ENCODE measurements around the gene ADGRB3.

The ADGRB3 gene

DNA sequence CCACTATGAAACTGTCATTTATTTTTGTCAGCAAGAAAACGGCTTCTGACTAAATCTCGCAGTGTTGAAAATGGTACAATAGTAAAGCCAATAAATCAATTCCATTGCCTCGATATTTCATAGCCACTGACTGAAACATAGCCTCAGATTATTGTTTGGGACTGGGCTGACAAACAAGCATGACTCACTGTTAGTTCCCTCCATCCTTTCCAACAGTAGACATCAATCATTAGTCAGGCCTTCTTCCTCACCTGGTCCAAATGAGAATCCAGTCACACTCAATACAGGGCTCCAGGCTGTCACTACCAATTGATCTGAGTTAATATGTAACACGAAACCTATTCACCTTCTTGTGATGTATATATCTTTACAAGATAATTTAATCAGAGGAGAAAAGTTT lies 66.1 kb downstream of the ADGRB3 start:
- no peak for DNase-seq
- CTCF ChIA-PET: no interaction called here
- H3K36me3 Mint-ChIP-seq: no peaks in the 10 kb centered on the region
- H3K27ac Mint-ChIP-seq: no peak overlapping the region
- H3K9me3 Mint-ChIP-seq: no peaks in the 10 kb centered on the region
- H3K4me1 Mint-ChIP-seq: no peaks in the 10 kb centered on the region
- H3K4me3 Mint-ChIP-seq: no peak overlapping the region
- no peaks in the 10 kb centered on the region for H3K27me3 Mint-ChIP-seq

DNA sequence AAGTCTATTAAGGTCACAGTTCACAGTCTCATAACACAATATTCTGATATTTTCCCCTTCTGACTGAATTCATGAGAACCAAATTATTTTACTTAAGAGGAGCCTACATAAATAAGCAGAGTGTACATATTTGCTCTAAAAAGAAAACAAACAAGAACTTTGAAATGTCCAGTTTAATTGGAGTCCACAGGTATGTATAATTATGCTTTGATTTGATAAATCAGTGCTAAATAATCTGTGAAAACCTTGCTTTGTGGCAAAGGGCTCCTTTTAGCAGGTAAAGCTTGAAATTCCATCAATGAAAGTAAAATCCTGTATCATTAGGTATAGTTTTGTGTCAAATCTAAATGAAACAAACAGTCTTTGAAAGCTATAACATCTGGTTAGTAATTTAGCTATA lies 69.4 kb downstream of the ADGRB3 start:
- H3K4me1 Mint-ChIP-seq: no peaks in the 10 kb centered on the region
- H3K27ac Mint-ChIP-seq: no peak overlapping the region
- no peaks in the 10 kb centered on the region for H3K27me3 Mint-ChIP-seq
- no peak for DNase-seq
- H3K4me3 Mint-ChIP-seq: no peak overlapping the region
- no peaks in the 10 kb centered on the region for H3K36me3 Mint-ChIP-seq
- CTCF ChIA-PET: interaction anchor here (1.2 kb wide), 1 partner anchor 65 kb away, joined by 3 read pairs; no protein-coding TSS in a partner anchor
- no peaks in the 10 kb centered on the region for H3K9me3 Mint-ChIP-seq

- Mint-ChIP-seq H3K9me3 (no peaks in the 10 kb centered on the region), H3K4me3 (no peak overlapping the region), H3K4me1 (no peaks in the 10 kb centered on the region), H3K27me3 (no peaks in the 10 kb centered on the region), H3K27ac (no peak overlapping the region), H3K36me3 (no peaks in the 10 kb centered on the region)
- CTCF ChIA-PET: no interaction called here
- no peak for DNase-seq
These were observed 74.0 kb downstream of the ADGRB3 start for GRCh38 chr6:68709091-68709490.

GRCh38 chr6:68709882-68710281 lies 74.8 kb downstream of the ADGRB3 start:
- Mint-ChIP-seq H3K4me1 (no peaks in the 10 kb centered on the region), H3K36me3 (no peaks in the 10 kb centered on the region), H3K27ac (no peak overlapping the region), H3K9me3 (no peaks in the 10 kb centered on the region), H3K27me3 (no peaks in the 10 kb centered on the region), H3K4me3 (no peak overlapping the region)
- no peak for DNase-seq
- CTCF ChIA-PET: no interaction called here

- no peak overlapping the region for H3K4me3 Mint-ChIP-seq
- H3K27me3 Mint-ChIP-seq: no peaks in the 10 kb centered on the region
- DNase-seq: no peak
- no peak overlapping the region for H3K27ac Mint-ChIP-seq
- H3K9me3 Mint-ChIP-seq: no peaks in the 10 kb centered on the region
- no peaks in the 10 kb centered on the region for H3K36me3 Mint-ChIP-seq
- CTCF ChIA-PET: no interaction called here
- H3K4me1 Mint-ChIP-seq: no peaks in the 10 kb centered on the region
These were observed 75.4 kb downstream of the ADGRB3 start for GRCh38 chr6:68710496-68710895.

- Mint-ChIP-seq H3K36me3 (no peaks in the 10 kb centered on the region), H3K9me3 (no peaks in the 10 kb centered on the region), H3K4me1 (no peaks in the 10 kb centered on the region), H3K27ac (no peak overlapping the region), H3K4me3 (no peak overlapping the region), H3K27me3 (no peaks in the 10 kb centered on the region)
- CTCF ChIA-PET: no interaction called here
- DNase-seq: no peak
These were observed 75.8 kb downstream of the ADGRB3 start for GRCh38 chr6:68710916-68711315.

GRCh38 chr6:68711386-68712000 lies 76.4 kb downstream of the ADGRB3 start:
- no peaks in the 10 kb centered on the region for H3K27me3 Mint-ChIP-seq
- H3K36me3 Mint-ChIP-seq: no peaks in the 10 kb centered on the region
- no peaks in the 10 kb centered on the region for H3K9me3 Mint-ChIP-seq
- H3K4me1 Mint-ChIP-seq: no peaks in the 10 kb centered on the region
- DNase-seq: no peak
- CTCF ChIA-PET: no interaction called here
- H3K4me3 Mint-ChIP-seq: no peak overlapping the region
- H3K27ac Mint-ChIP-seq: no peak overlapping the region

DNA sequence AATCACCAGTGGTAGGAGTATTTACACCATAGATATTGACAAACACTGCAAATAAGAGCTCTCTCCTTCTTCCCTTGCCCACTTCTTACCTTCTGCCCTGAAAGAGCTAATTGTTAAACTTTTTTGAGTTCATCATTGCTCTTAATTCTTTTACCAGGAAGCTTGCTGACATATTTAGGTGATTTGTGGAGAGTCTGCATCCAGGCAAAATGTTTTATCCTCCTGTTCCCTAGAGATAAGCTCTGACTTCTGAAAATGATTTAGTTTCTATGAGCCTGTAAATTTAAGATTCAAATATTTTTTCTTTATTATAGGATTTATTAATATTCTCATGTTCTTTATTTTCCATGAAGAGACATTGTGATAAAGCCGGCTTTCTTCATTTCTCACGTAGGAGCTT lies 81.5 kb downstream of the ADGRB3 start:
- H3K4me1 Mint-ChIP-seq: no peaks in the 10 kb centered on the region
- H3K9me3 Mint-ChIP-seq: no peaks in the 10 kb centered on the region
- H3K27me3 Mint-ChIP-seq: no peaks in the 10 kb centered on the region
- CTCF ChIA-PET: interaction anchor here (0.6 kb wide), 1 partner anchor 251 kb away, joined by 3 read pairs; no protein-coding TSS in a partner anchor
- no peak for DNase-seq
- H3K27ac Mint-ChIP-seq: no peak overlapping the region
- H3K36me3 Mint-ChIP-seq: no peaks in the 10 kb centered on the region
- no peak overlapping the region for H3K4me3 Mint-ChIP-seq

- H3K36me3 Mint-ChIP-seq: no peaks in the 10 kb centered on the region
- DNase-seq: no peak
- no peaks in the 10 kb centered on the region for H3K9me3 Mint-ChIP-seq
- H3K4me3 Mint-ChIP-seq: no peak overlapping the region
- no peaks in the 10 kb centered on the region for H3K27me3 Mint-ChIP-seq
- H3K4me1 Mint-ChIP-seq: no peaks in the 10 kb centered on the region
- CTCF ChIA-PET: no interaction called here
- H3K27ac Mint-ChIP-seq: no peak overlapping the region
These were observed 83.4 kb downstream of the ADGRB3 start for GRCh38 chr6:68718385-68719073.

- Mint-ChIP-seq H3K27me3 (no peaks in the 10 kb centered on the region), H3K4me3 (no peak overlapping the region), H3K4me1 (no peaks in the 10 kb centered on the region), H3K36me3 (no peaks in the 10 kb centered on the region), H3K9me3 (no peaks in the 10 kb centered on the region), H3K27ac (no peak overlapping the region)
- CTCF ChIA-PET: no interaction called here
- DNase-seq: no peak
These were observed 84.7 kb downstream of the ADGRB3 start for GRCh38 chr6:68719761-68720160.

GRCh38 chr6:68722891-68723527 lies 87.9 kb downstream of the ADGRB3 start:
- H3K4me1 Mint-ChIP-seq: no peaks in the 10 kb centered on the region
- no peaks in the 10 kb centered on the region for H3K27me3 Mint-ChIP-seq
- H3K9me3 Mint-ChIP-seq: no peaks in the 10 kb centered on the region
- no peaks in the 10 kb centered on the region for H3K36me3 Mint-ChIP-seq
- no peak for DNase-seq
- CTCF ChIA-PET: no interaction called here
- H3K4me3 Mint-ChIP-seq: no peak overlapping the region
- H3K27ac Mint-ChIP-seq: no peak overlapping the region

DNA sequence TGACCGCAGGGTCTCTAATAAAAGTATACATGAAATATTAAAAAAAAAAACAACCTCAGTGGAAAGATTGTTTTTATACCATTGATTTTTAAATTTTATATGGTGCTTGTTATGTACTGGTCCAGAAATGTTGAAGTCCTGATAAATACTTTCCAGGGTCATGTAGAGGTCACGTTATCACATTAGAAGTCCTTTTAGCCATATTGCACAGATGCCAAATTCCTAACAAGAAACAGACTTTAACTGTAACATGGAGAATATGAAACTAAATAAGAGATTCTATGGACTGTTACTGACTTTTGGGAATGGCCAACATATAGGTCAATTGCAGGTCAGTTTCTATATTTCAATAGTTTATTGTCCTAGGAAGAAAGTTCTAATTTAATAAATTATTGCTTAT lies 89.0 kb downstream of the ADGRB3 start:
- H3K27me3 Mint-ChIP-seq: no peaks in the 10 kb centered on the region
- H3K27ac Mint-ChIP-seq: no peak overlapping the region
- H3K9me3 Mint-ChIP-seq: no peaks in the 10 kb centered on the region
- CTCF ChIA-PET: no interaction called here
- DNase-seq: no peak
- H3K4me3 Mint-ChIP-seq: no peak overlapping the region
- H3K4me1 Mint-ChIP-seq: no peaks in the 10 kb centered on the region
- H3K36me3 Mint-ChIP-seq: no peaks in the 10 kb centered on the region

DNA sequence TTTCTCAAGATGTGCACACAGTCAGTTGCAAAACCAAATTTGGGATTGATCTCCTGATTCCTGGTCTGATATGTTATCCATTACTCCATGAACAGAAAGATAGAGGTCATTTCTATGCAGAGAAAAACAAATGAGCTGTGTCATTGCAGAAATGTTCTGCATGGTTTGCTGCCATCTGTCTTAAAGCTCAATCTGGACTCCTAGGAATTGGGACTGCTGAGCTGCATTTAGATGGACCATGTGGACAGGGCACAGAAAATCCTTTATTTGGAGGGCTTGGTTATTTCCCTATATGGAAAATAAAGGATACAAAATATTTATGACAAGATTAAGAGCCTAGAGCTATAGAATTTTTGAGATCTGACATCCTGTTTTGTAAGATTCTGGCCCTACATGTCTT lies 91.3 kb downstream of the ADGRB3 start:
- CTCF ChIA-PET: no interaction called here
- no peaks in the 10 kb centered on the region for H3K27me3 Mint-ChIP-seq
- H3K4me1 Mint-ChIP-seq: no peaks in the 10 kb centered on the region
- no peak for DNase-seq
- no peak overlapping the region for H3K4me3 Mint-ChIP-seq
- H3K36me3 Mint-ChIP-seq: no peaks in the 10 kb centered on the region
- no peaks in the 10 kb centered on the region for H3K9me3 Mint-ChIP-seq
- no peak overlapping the region for H3K27ac Mint-ChIP-seq

GRCh38 chr6:68726992-68727391 lies 91.9 kb downstream of the ADGRB3 start:
- CTCF ChIA-PET: no interaction called here
- Mint-ChIP-seq H3K4me3 (no peak overlapping the region), H3K9me3 (no peaks in the 10 kb centered on the region), H3K4me1 (no peaks in the 10 kb centered on the region), H3K36me3 (no peaks in the 10 kb centered on the region), H3K27me3 (no peaks in the 10 kb centered on the region), H3K27ac (no peak overlapping the region)
- no peak for DNase-seq

DNA sequence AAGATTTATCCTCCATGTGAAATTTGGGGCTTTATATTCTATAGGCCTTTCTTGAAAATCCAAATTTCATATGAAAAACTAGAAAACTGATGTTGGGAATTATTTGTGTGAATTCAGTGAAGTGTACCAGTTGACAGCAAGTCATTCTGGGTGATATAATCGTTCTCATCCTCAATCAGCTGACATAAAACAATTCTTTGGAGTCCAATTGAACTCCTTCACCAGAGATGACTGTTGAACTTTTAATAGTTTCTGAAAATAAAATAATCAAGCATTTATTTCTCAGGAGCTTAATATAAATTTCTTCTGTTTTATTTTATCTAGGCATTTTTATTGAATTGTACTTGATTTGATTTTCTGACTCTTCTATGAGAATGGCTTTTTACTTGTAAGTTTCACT lies 92.6 kb downstream of the ADGRB3 start:
- no peaks in the 10 kb centered on the region for H3K4me1 Mint-ChIP-seq
- H3K9me3 Mint-ChIP-seq: no peaks in the 10 kb centered on the region
- DNase-seq: no peak
- H3K36me3 Mint-ChIP-seq: no peaks in the 10 kb centered on the region
- no peaks in the 10 kb centered on the region for H3K27me3 Mint-ChIP-seq
- CTCF ChIA-PET: no interaction called here
- no peak overlapping the region for H3K4me3 Mint-ChIP-seq
- no peak overlapping the region for H3K27ac Mint-ChIP-seq

Data from activated naive CD4-positive, alpha-beta T cell treated with anti-CD3 and anti-CD28 coated beads, Interleukin-2, amount 10 ng/mL, durations not matched to agents 7 days and 5 days (primary cell).